Upper lobe of left lung (tissue), 6 donors: ENCODE data around the gene PROCR. TPM values are rescaled to one million over a fixed set of nuclear protein-coding genes. Genes with fewer than 3 reads are reported as not detected.
"Not testable (repeated sequence)": the region's sequence is repeated elsewhere in the genome, so short reads cannot be mapped to it uniquely, and the experiment has no call there.

ENCODE experiments used
- ATAC-seq, 2 donors: fragments of 200-7000 bp; cut with Tn5 transposase; one replicate each; pipeline ENCODE4 v1.9.1; 2022; ENCODE audit warnings: mild to moderate bottlenecking in 2 of 2, moderate library complexity in 2 of 2; ENCODE audit not compliant: low FRiP score in 2 of 2
- DNase-seq, 2 donors: peaks; one replicate each; pipeline ENCODE4 v3.0.0-alpha.2; 2019 to 2020
- H3K27ac ChIP-seq, 4 donors: fragments of 200-600 bp; sonication (generic); one replicate each; pipeline ENCODE4 v1.5.1; 2016 to 2019
- H3K27me3 ChIP-seq, 4 donors: fragments of 200-600 bp; sonication (generic); one replicate each; pipeline ENCODE4 v1.5.1; 2017 to 2019
- H3K36me3 ChIP-seq, 4 donors: fragments of 200-600 bp; sonication (generic); one replicate each; pipeline ENCODE4 v1.5.1; 2016 to 2019
- H3K4me1 ChIP-seq, 4 donors: fragments of 200-600 bp; sonication (generic); one replicate each; pipeline ENCODE4 v1.5.1; 2018 to 2019
- H3K4me3 ChIP-seq, 4 donors: fragments of 200-600 bp; sonication (generic); one replicate each; pipeline ENCODE4 v1.5.1; 2017 to 2019; ENCODE audit warnings: mild to moderate bottlenecking in 2 of 4, moderate library complexity in 1 of 4
- H3K9me3 ChIP-seq, 4 donors: fragments of 200-600 bp; sonication (generic); one replicate each; pipeline ENCODE4 v1.5.1; 2018 to 2019
- EP300 ChIP-seq, 4 donors: sonication (generic); formaldehyde crosslinking; IDR thresholded peaks; one replicate each; pipeline ENCODE4 v1.5.1; 2017; ENCODE audit warnings: antibody characterized with exemption in 4 of 4, control low read depth in 2 of 4
- POLR2A ChIP-seq, 4 donors: fragments of 450-650 bp; IDR thresholded peaks; one replicate each; pipeline ENCODE4 v1.5.1; 2016 to 2017; ENCODE audit warnings: antibody characterized with exemption in 4 of 4, mild to moderate bottlenecking in 2 of 4
- POLR2AphosphoS5 ChIP-seq, 2 donors: sonication (generic); formaldehyde crosslinking; IDR thresholded peaks; one replicate each; pipeline ENCODE4 v1.5.1; 2017; ENCODE audit warnings: antibody characterized with exemption in 2 of 2
- WGBS, 2 donors: methylation state at CpG; one replicate each; pipeline ENCODE4 v1.1.5; 2017 to 2018; 5-methylcytosine and 5-hydroxymethylcytosine counted together
- total RNA-seq, 6 donors: library from RNA; depleted of rRNA in 4 of 6; stranded (reverse); fragments of >200 nt in 4 of 6; gene quantifications; one replicate each; pipeline versions ENCODE4 v1.1.0 to v1.2.1, GENCODE V29; 2016 to 2021
- TF ChIP-seq, protein P1 (sequence below), 6 experiments: fragments of 450-650 bp in 4 of 6; fragments of 200-600 bp in 2 of 6; sonication (generic) in 2 of 6; IDR thresholded peaks; one replicate each; pipeline ENCODE4 v1.5.1; 2016 to 2019; ENCODE audit warnings: antibody characterized with exemption in 6 of 6
- donor health status: DM: no; HTN: no; CAD: no; lungs with moderate emphysema.
- donor health status: DM: no; HTN: yes; CAD: no; lungs with severe emphysema.

PROCR gene
- total RNA-seq, 6 donors from 2014 or later: 5.2 to 24.7 (median 11.6) TPM

DNA sequence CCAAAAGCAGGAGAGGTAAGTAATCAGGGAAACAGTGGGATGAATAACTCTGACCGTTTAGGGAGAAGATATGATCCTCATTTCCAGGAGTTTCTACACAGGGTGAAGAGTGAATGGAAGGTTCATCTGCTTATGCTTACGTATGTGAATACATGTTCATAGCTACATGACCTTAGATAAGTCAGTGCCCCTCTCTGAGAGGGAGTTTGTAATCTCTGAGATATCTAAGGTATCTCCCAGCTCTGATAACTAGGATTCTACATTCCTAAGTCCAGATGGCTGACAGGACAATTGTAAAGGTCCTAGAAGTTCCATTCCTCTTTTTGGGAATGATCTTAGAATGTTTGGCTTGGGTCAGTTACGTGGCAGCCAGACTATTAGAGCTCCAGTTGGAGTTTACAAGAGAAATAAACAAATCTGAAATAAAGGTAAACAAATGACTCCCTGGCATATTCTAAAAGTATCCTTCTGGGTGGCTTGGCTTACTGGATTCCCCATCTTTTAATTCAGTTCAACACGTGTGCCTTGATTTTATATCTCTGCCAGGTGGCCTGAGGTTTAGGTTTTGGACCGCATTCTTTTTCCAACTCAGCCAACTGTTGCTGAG lies 15.8 kb downstream of the PROCR start:
- 53 to 55% methylated on average over 5 of the region's 5 CpGs for WGBS, 2 donors
- H3K27me3 ChIP-seq: no peaks in the 10 kb centered on the region
- no peaks in the 10 kb centered on the region for H3K9me3 ChIP-seq
- no peak for TF ChIP-seq POLR2A (IDR thresholded peaks at IDR 0.05)
- TF ChIP-seq, protein P1, sequence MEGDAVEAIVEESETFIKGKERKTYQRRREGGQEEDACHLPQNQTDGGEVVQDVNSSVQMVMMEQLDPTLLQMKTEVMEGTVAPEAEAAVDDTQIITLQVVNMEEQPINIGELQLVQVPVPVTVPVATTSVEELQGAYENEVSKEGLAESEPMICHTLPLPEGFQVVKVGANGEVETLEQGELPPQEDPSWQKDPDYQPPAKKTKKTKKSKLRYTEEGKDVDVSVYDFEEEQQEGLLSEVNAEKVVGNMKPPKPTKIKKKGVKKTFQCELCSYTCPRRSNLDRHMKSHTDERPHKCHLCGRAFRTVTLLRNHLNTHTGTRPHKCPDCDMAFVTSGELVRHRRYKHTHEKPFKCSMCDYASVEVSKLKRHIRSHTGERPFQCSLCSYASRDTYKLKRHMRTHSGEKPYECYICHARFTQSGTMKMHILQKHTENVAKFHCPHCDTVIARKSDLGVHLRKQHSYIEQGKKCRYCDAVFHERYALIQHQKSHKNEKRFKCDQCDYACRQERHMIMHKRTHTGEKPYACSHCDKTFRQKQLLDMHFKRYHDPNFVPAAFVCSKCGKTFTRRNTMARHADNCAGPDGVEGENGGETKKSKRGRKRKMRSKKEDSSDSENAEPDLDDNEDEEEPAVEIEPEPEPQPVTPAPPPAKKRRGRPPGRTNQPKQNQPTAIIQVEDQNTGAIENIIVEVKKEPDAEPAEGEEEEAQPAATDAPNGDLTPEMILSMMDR (IDR thresholded peaks at IDR 0.05): no peak
- no peak overlapping the region for H3K4me3 ChIP-seq
- peaks cover 0 to 17% (median 14%) of the 10 kb centered on the region in 4 donors for H3K4me1 ChIP-seq
- ATAC-seq (no peak), DNase-seq (no peak)
- no peak overlapping the region for H3K27ac ChIP-seq
- H3K36me3 ChIP-seq: no peaks in the 10 kb centered on the region

DNA sequence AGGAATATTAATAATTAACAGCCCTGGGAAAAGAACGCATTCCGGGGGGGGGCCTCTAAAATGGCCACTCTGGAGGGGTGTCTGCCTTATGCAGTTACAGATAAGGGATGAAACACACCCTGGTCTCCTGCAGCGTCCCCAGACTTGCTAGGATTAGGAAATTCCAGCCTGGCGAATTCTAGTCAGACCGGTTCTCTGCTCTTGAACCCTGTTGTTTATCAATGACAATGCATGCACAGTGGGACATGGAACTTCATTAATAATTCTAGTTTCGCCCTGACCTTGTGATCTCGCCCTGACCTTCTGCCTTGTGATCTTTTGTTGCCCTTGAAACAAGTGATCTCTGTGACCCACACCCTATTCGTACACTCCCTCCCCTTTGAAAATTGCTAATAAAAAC lies 17.4 kb downstream of the PROCR start:
- not testable (repeated sequence) for H3K9me3 ChIP-seq

DNA sequence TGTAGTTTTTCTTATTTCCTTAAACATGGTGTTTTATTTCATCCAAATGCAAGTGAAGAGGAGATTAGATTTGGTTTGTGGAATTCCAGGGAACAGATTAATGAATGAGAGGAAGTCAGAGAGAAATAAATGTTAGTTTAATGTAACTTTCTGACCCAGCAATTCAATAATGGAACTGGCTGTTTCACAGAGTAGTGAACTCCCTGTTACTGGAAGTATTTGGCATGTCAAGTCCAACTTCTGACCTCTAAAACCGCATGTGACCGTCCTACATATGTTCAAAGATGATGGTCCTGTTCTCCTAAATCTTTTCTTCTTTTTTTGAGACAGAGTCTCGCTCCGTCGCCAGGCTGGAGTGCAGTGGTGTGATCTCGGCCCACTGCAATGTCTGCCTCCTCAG lies 18.7 kb downstream of the PROCR start:
- Histone ChIP-seq H3K4me3 (no peak overlapping the region), H3K9me3 (no peaks in the 10 kb centered on the region), H3K4me1 (peaks cover 0 to 19% (median 17%) of the 10 kb centered on the region in 4 donors), H3K27ac (peak overlapping the region in 1 of 4 donors; percentile 7), H3K27me3 (no peaks in the 10 kb centered on the region), H3K36me3 (no peaks in the 10 kb centered on the region)
- WGBS, 2 donors: 80 to 94% methylated on average over 6 of the region's 6 CpGs
- no peak for DNase-seq
- no peak for ATAC-seq
- TF ChIP-seq POLR2A (IDR thresholded peaks at IDR 0.05): no peak
- no peak for TF ChIP-seq EP300 (IDR thresholded peaks at IDR 0.05)
- no peak for TF ChIP-seq POLR2AphosphoS5 (IDR thresholded peaks at IDR 0.05)
- TF ChIP-seq, protein P1 (IDR thresholded peaks at IDR 0.05): no peak

More for the DNA sequence above, 17.4 kb downstream of the PROCR start:
- not testable (repeated sequence) for H3K36me3 ChIP-seq, ATAC-seq, H3K4me3 ChIP-seq, H3K27ac ChIP-seq, H3K27me3 ChIP-seq, DNase-seq
- peaks cover 0 to 19% (median 17%) of the 10 kb centered on the region in 4 donors for H3K4me1 ChIP-seq
- 80 to 87% methylated on average over 8 of the region's 8 CpGs for WGBS, 2 donors

DNA sequence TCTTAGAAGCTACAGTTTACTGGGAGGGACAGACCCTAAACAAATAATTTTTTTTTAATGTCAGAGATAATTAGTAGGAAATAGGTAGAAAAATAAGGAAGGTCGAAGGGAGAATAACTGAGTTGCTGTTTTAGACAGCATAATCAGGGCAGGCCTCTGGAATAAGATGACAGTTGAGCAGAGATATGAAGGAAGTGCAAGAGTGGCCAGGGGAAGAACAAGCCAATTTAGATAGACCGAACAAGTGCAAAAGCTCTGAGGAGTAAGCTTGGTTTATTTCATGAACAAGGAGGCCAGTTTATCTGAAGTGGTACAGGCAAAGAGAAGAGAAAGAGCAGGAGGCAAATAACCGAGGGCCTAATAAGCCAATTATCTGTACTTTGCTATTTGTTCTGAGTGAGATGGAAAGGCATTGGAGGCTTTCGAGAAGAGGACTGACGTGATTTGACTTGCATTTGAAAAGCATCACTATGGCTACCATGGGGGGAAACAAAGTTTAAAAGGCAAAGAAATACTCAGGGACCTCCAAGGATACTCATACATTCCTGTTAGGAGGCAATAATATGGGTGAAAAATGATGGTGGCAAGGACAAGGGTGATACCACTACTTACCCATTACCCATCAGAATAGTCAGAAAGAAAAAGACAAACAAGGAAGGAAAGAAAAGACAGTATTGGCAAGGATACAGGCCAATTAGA lies 19.7 kb downstream of the PROCR start:
- Histone ChIP-seq H3K27me3 (no peaks in the 10 kb centered on the region), H3K4me3 (no peak overlapping the region), H3K36me3 (no peaks in the 10 kb centered on the region), H3K27ac (no peak overlapping the region), H3K4me1 (peaks cover 0 to 19% (median 17%) of the 10 kb centered on the region in 4 donors), H3K9me3 (peaks cover 0 to 5% (median 3%) of the 10 kb centered on the region in 4 donors)
- no peak for ATAC-seq
- 77 to 80% methylated on average over 5 of the region's 5 CpGs for WGBS, 2 donors
- no peak for DNase-seq
- TF ChIP-seq POLR2A (IDR thresholded peaks at IDR 0.05): no peak
- TF ChIP-seq, protein P1 (IDR thresholded peaks at IDR 0.05): no peak
- no peak for TF ChIP-seq EP300 (IDR thresholded peaks at IDR 0.05)
- no peak for TF ChIP-seq POLR2AphosphoS5 (IDR thresholded peaks at IDR 0.05)

DNA sequence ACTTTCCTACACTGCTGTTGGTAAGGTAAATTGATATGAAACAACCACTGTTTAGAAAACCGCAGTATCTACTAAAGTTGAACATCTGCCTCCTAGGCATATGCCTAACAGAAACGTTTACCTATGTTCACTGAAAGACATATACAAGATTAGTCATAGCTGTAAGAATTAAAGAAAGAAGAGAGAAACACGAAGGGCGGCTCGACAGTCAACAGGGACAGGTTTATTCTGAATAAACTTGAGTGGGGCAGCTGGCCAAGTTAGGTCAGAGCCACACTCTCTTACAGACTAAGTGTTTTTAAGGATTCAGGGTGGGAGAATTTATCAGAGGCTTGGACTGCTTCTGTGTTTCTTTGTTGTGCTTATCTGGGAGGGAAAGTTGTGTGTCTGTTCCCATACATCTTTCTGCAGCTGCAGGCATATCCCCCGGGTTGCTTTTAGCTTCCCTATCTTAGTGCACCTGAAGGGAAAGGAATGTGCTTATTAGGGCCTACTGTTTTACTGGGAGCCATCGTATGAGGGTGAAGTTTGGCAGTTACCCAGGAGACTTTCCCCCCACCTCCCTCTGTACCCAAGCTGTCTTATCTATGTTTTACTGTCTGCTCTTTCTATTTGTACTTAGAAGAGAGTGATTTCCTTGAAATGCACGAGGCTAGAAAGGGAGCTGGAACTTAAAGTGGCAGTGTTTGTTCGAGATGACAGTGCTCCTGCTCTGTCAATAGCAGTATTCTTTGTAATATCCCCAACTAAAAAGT lies 20.4 kb downstream of the PROCR start:
- no peak overlapping the region for H3K27ac ChIP-seq
- peaks cover 0 to 19% (median 17%) of the 10 kb centered on the region in 4 donors for H3K4me1 ChIP-seq
- H3K4me3 ChIP-seq: no peak overlapping the region
- TF ChIP-seq, protein P1 (IDR thresholded peaks at IDR 0.05): no peak
- TF ChIP-seq EP300 (IDR thresholded peaks at IDR 0.05) (no peak), POLR2AphosphoS5 (IDR thresholded peaks at IDR 0.05) (no peak), POLR2A (IDR thresholded peaks at IDR 0.05) (no peak)
- H3K9me3 ChIP-seq: peaks cover 0 to 9% (median 4%) of the 10 kb centered on the region in 4 donors
- no peaks in the 10 kb centered on the region for H3K27me3 ChIP-seq
- DNase-seq: no peak
- ATAC-seq: no peak
- H3K36me3 ChIP-seq: no peaks in the 10 kb centered on the region
- WGBS, 2 donors: 37 to 44% methylated on average over 9 of the region's 9 CpGs

DNA sequence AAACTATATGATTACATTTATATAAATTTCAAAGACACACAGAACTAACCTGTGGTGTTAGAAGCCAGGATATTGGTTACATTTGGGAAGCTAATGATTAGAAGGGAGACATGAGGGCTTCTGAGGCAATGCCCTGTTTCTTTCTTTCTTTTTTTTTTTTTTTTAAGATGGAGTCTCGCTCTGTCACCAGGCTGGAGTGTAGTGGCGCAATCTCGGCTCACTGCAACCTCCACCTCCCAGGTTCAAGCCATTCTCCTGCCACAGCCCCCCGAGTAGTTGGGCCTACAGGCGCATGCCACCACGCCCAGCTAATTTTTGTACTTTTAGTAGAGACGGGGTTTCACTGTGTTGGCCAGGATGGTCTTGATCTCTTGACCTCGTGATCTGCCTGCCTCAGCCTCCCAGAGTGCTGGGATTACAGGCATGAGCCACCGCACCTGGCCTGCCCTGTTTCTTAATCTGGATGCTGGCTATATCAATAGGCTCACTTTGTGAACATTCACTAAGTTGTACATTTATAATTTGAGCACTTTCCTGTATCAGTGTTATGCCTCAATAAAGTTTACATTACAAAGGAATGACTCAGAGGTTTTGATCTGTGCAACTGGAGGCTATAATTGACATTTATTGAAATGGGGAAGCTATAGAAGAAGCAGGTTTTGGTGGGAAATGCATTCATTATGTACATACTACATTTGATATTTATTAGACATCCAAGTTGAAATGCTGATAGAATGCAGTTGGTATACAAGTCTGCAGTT lies 21.3 kb downstream of the PROCR start:
- not testable (repeated sequence) for ATAC-seq, DNase-seq, H3K4me3 ChIP-seq, H3K36me3 ChIP-seq, H3K27me3 ChIP-seq, H3K27ac ChIP-seq
- Histone ChIP-seq H3K4me1 (peaks cover 0 to 15% (median 13%) of the 10 kb centered on the region in 4 donors), H3K9me3 (peaks cover 0 to 10% (median 4%) of the 10 kb centered on the region in 4 donors)
- 89 to 92% methylated on average over 9 of the region's 9 CpGs for WGBS, 2 donors
